H1 (cell line): ENCODE measurements around the gene RAB39A. TPM values are rescaled to one million over a fixed set of nuclear protein-coding genes. Genes with fewer than 3 reads are reported as not detected.
"Not testable (repeated sequence)": the region's sequence is repeated elsewhere in the genome, so short reads cannot be mapped to it uniquely, and the experiment has no call there.

Experiments
- CTCF ChIA-PET: fragments of 300-600 bp; sonication (Branson Sonifier 250); formaldehyde crosslinking; loops from one replicate; lab custom pipeline; 2021; ENCODE audit not compliant: partially characterized antibody; lab: Charles Lee
- POLR2A ChIA-PET: fragments of 300-600 bp; sonication (Branson Sonifier 250); formaldehyde crosslinking; loops from one replicate; lab custom pipeline; 2021; ENCODE audit warnings: inconsistent platforms; ENCODE audit not compliant: partially characterized antibody; lab: Charles Lee
- DNase-seq, 2 experiments: peaks; one replicate each; pipeline versions ENCODE4 v3.0.0 to v3.0.0-alpha.2; 2010 to 2022; ENCODE audit warnings: low spot score in 2 of 2, low read depth in 1 of 2, mixed read lengths in 1 of 2
- FAIRE-seq: peaks from 2 replicates; lab custom pipeline; 2011; peaks lifted over from hg19 to GRCh38; lab: Jason Lieb, UNC
- H2AFZ ChIP-seq: 2 replicates; pipeline ENCODE4 v1.8.1; 2012; ENCODE audit warnings: low read length, inconsistent platforms
- H2AK5ac ChIP-seq: 2 replicates; pipeline ENCODE4 v1.6.1; 2013; ENCODE audit warnings: low read depth, low read length
- H2BK120ac ChIP-seq: replicated peaks from 2 replicates; pipeline ENCODE3; 2013; ENCODE audit warnings: low read depth, low read length, inconsistent platforms
- H2BK12ac ChIP-seq: 2 replicates; pipeline ENCODE4 v1.6.1; 2013; ENCODE audit warnings: low read depth, low read length
- H2BK15ac ChIP-seq: 2 replicates; pipeline ENCODE4 v1.6.1; 2013; ENCODE audit warnings: low read length
- H2BK20ac ChIP-seq: 2 replicates; pipeline ENCODE4 v1.6.1; 2013; ENCODE audit warnings: low read length
- H2BK5ac ChIP-seq: 2 replicates; pipeline ENCODE4 v1.6.1; 2013; ENCODE audit warnings: low read depth, low read length
- H3K14ac ChIP-seq: 2 replicates; pipeline ENCODE4 v1.6.1; 2013; ENCODE audit warnings: inconsistent platforms; ENCODE audit not compliant: insufficient read length
- H3K18ac ChIP-seq: 2 replicates; pipeline ENCODE4 v1.6.1; 2013; ENCODE audit warnings: low read length; ENCODE audit errors: extremely low read depth
- H3K23ac ChIP-seq: 2 replicates; pipeline ENCODE4 v1.6.1; 2013; ENCODE audit warnings: inconsistent platforms; ENCODE audit not compliant: insufficient read length
- H3K23me2 ChIP-seq: 2 replicates; pipeline ENCODE4 v1.6.1; 2013; ENCODE audit warnings: low read depth, low read length
- H3K27ac ChIP-seq: 2 replicates; pipeline ENCODE4 v1.6.1; 2011; ENCODE audit warnings: low read depth, low read length, inconsistent platforms
- H3K27me3 ChIP-seq, 4 experiments: replicated peaks in 1 of 4; 1 replicate in 1 of 4; 2 replicates in 3 of 4; pipeline versions ENCODE4 v1.6.1 to v1.8.1; 2011 to 2013; ENCODE audit warnings: low read length in 3 of 4, mild to moderate bottlenecking in 3 of 4, inconsistent platforms in 2 of 4, mixed read lengths in 2 of 4, moderate library complexity in 1 of 4; ENCODE audit not compliant: control insufficient read depth in 3 of 4, insufficient read depth in 3 of 4; ENCODE audit errors: extremely low read depth in 1 of 4
- H3K36me3 ChIP-seq, 4 experiments: 2 replicates each; pipeline versions ENCODE4 v1.6.1 to v1.8.1; 2011 to 2013; ENCODE audit warnings: mild to moderate bottlenecking in 4 of 4, low read length in 3 of 4, moderate library complexity in 2 of 4, control low read depth in 1 of 4, inconsistent platforms in 1 of 4; ENCODE audit not compliant: insufficient read depth in 4 of 4, control insufficient read depth in 2 of 4
- H3K4ac ChIP-seq: replicated peaks from 2 replicates; pipeline ENCODE3; 2013; ENCODE audit warnings: low read length, low read depth, mixed read lengths, inconsistent platforms; ENCODE audit not compliant: insufficient read length
- H3K4me1 ChIP-seq, 4 experiments: replicated peaks in 1 of 4; 1 replicate in 1 of 4; 2 replicates in 3 of 4; pipeline versions ENCODE4 v1.6.1 to v1.8.1; 2011 to 2013; ENCODE audit warnings: low read length in 3 of 4, inconsistent platforms in 2 of 4, mixed read lengths in 1 of 4; ENCODE audit not compliant: insufficient read depth in 4 of 4, control insufficient read depth in 3 of 4
- H3K4me2 ChIP-seq, 2 experiments: 2 replicates each; pipeline versions ENCODE4 v1.6.1 to v1.8.1; 2011 to 2013; ENCODE audit warnings: low read depth in 2 of 2, low read length in 2 of 2, control low read depth in 1 of 2, inconsistent platforms in 1 of 2, mild to moderate bottlenecking in 1 of 2; ENCODE audit not compliant: insufficient read depth in 1 of 2
- H3K4me3 ChIP-seq, 4 experiments: fragments of 200-600, 300-600 bp in 1 of 4; sonication (generic), shearing (Covaris generic), sonication (Bioruptor Twin) in 1 of 4; 2 replicates each; pipeline versions ENCODE4 v1.5.1 to v1.8.1; 2011 to 2016; ENCODE audit warnings: low read length in 4 of 4, low read depth in 3 of 4, control low read depth in 2 of 4, inconsistent platforms in 2 of 4, mild to moderate bottlenecking in 2 of 4, mixed read lengths in 1 of 4, moderate library complexity in 1 of 4; ENCODE audit not compliant: insufficient read depth in 2 of 4; ENCODE audit errors: extremely low read depth in 1 of 4
- H3K56ac ChIP-seq: replicated peaks from 2 replicates; pipeline ENCODE3; 2013; ENCODE audit warnings: low read depth, mild to moderate bottlenecking, mixed read lengths, low read length, inconsistent platforms; ENCODE audit not compliant: insufficient read length
- H3K79me1 ChIP-seq: 2 replicates; pipeline ENCODE4 v1.6.1; 2013; ENCODE audit warnings: low read depth, low read length, control low read depth
- H3K79me2 ChIP-seq, 2 experiments: 2 replicates each; pipeline versions ENCODE4 v1.6.1 to v1.8.1; 2012 to 2013; ENCODE audit warnings: low read length in 2 of 2, mild to moderate bottlenecking in 2 of 2, inconsistent platforms in 1 of 2; ENCODE audit not compliant: insufficient read depth in 2 of 2, control insufficient read depth in 1 of 2
- H3K9ac ChIP-seq, 4 experiments: replicated peaks in 1 of 4; 1 replicate in 1 of 4; 2 replicates in 3 of 4; pipeline versions ENCODE4 v1.6.1 to v1.8.1; 2011 to 2013; ENCODE audit warnings: low read depth in 3 of 4, low read length in 3 of 4, control low read depth in 2 of 4, mild to moderate bottlenecking in 2 of 4, moderate library complexity in 2 of 4, inconsistent platforms in 1 of 4; ENCODE audit errors: extremely low read depth in 1 of 4
- H3K9me3 ChIP-seq, 2 experiments: 2 replicates each; pipeline versions ENCODE4 v1.6.1 to v1.8.1; 2012 to 2013; ENCODE audit warnings: mild to moderate bottlenecking in 2 of 2, moderate library complexity in 2 of 2, control low read depth in 1 of 2, inconsistent platforms in 1 of 2, low read depth in 1 of 2, low read length in 1 of 2, mixed read lengths in 1 of 2; ENCODE audit not compliant: insufficient read depth in 2 of 2
- H4K20me1 ChIP-seq, 2 experiments: replicated peaks in 1 of 2; 2 replicates each; pipeline versions ENCODE3 to v1.8.1; 2011 to 2013; ENCODE audit warnings: inconsistent platforms in 2 of 2, low read length in 2 of 2, mild to moderate bottlenecking in 1 of 2; ENCODE audit not compliant: insufficient read depth in 2 of 2, control insufficient read depth in 1 of 2
- H4K5ac ChIP-seq: 2 replicates; pipeline ENCODE4 v1.6.1; 2013; ENCODE audit warnings: low read length, low read depth, mixed read lengths, inconsistent platforms; ENCODE audit not compliant: insufficient read length
- H4K8ac ChIP-seq: 2 replicates; pipeline ENCODE4 v1.8.0; 2013; ENCODE audit warnings: mild to moderate bottlenecking, moderate library complexity, low read length, inconsistent platforms; ENCODE audit not compliant: insufficient read depth; ENCODE audit errors: extremely low read depth
- H4K91ac ChIP-seq: replicated peaks from 2 replicates; pipeline ENCODE3; 2013; ENCODE audit warnings: low read length, mixed read lengths, inconsistent platforms; ENCODE audit not compliant: insufficient read length
- ASH2L ChIP-seq: fragments of 200-600, 300-600 bp; sonication (generic); IDR thresholded peaks from one replicate; pipeline ENCODE4 v1.7.1; 2017; ENCODE audit warnings: low read length
- WGBS, 2 experiments: shearing (Covaris generic) in 1 of 2; methylation state at CpG; one replicate each; pipeline versions ENCODE4 v1.1.6 to v1.1.7; 2013 to 2015; ENCODE audit warnings: low lambda C conversion rate in 2 of 2, mixed read lengths in 2 of 2, inconsistent platforms in 1 of 2, low coverage in 1 of 2, missing lambda C conversion rate in 1 of 2; ENCODE audit not compliant: insufficient replicate concordance in 2 of 2, insufficient coverage in 1 of 2, insufficient read length in 1 of 2; ENCODE audit errors: extremely low coverage in 1 of 2, missing lambda C conversion rate in 1 of 2; 5-methylcytosine and 5-hydroxymethylcytosine counted together
- polyA plus RNA-seq, 7 experiments: library from polyadenylated mRNA; depleted of rRNA in 3 of 7; stranded (reverse) in 5 of 7; unstranded in 2 of 7; fragments of >200 nt in 5 of 7; fragments of 200-250 nt in 2 of 7; gene quantifications; 1 replicate in 5 of 7; 2 replicates in 1 of 7; 4 replicates in 1 of 7; pipeline versions ENCODE4 v1.2.1 to v1.2.3, GENCODE V29; 2011 to 2013; ENCODE audit warnings: missing spikeins in 2 of 7, mixed read lengths in 2 of 7
- total RNA-seq: library from RNA; stranded (reverse); fragmentation: NEBNext Ultra II Directional; extraction: Animal tissue kit (Norgen Biotek cat#: 25700); gene quantifications from 2 replicates; pipeline ENCODE4 v1.2.1, GENCODE V29; 2021

The RAB39A gene
- total and polyA plus RNA-seq, 2 of the 8 experiments (the other 6 are each of a cell fraction or from before 2014, with no cell fraction given), result 7.1 to 19.1 TPM

- H2AK5ac ChIP-seq, H3K4me3 ChIP-seq, H2BK15ac ChIP-seq, H3K9ac ChIP-seq, H4K5ac ChIP-seq, H2AFZ ChIP-seq, H2BK120ac ChIP-seq, H3K23ac ChIP-seq, H4K91ac ChIP-seq, H2BK20ac ChIP-seq, FAIRE-seq, H3K79me1 ChIP-seq, H3K4ac ChIP-seq, H3K14ac ChIP-seq, H2BK5ac ChIP-seq, H4K8ac ChIP-seq, H4K20me1 ChIP-seq, H3K36me3 ChIP-seq, H3K9me3 ChIP-seq, H2BK12ac ChIP-seq, H3K79me2 ChIP-seq, H3K27ac ChIP-seq, H3K27me3 ChIP-seq, H3K56ac ChIP-seq, H3K23me2 ChIP-seq, H3K18ac ChIP-seq: not testable (repeated sequence)
- ChIA-PET CTCF (interaction anchor here (1.1 to 3.1 kb wide), 4 partner anchors 10 to 51 kb away, joined by 3 to 9 read pairs (median 4); no protein-coding TSS in a partner anchor), POLR2A (interaction anchor here (1.8 to 2.7 kb wide), 3 partner anchors 11 to 61 kb away, joined by 5 to 9 read pairs (median 6); no protein-coding TSS in a partner anchor)
- peak; percentile 21 for TF ChIP-seq ASH2L
- 81% methylated on average over 10 of the region's 12 CpGs; no CpG with 5 or more reads in 1 of the 2 experiments for WGBS, 2 experiments
- Histone ChIP-seq H3K4me2 (peak overlapping the region; percentile 42 to 48), H3K4me1 (peaks cover 0 to 11% (median 1%) of the 10 kb centered on the region in 4 experiments; a peak in 5 of 7 replicates)
- peak in 1 of 2 experiments; percentile 60 for DNase-seq
Observed at GRCh38 chr11:107948328-107948727, 20.1 kb downstream of the RAB39A start.
